Thyroid gland (tissue), 4 donors: ENCODE results near the gene VPS39. TPM values are rescaled to one million over a fixed set of nuclear protein-coding genes. Genes with fewer than 3 reads are reported as not detected.

Source experiments
- DNase-seq, 2 donors: peaks; one replicate each; pipeline ENCODE4 v3.0.0-alpha.2; 2019
- H3K27ac ChIP-seq, 3 donors: fragments of 200-600 bp; sonication (generic); 1 replicate in 2 of 3; 2 replicates in 1 of 3; pipeline ENCODE4 v1.5.1; 2016 to 2019; ENCODE audit warnings: mild to moderate bottlenecking in 1 of 3, moderate library complexity in 1 of 3
- H3K27me3 ChIP-seq: fragments of 200-600 bp; sonication (generic); one replicate; pipeline ENCODE4 v1.5.1; 2019
- H3K36me3 ChIP-seq, 2 donors: fragments of 200-600 bp; sonication (generic); one replicate each; pipeline ENCODE4 v1.5.1; 2016 to 2019
- H3K4me1 ChIP-seq, 2 donors: fragments of 200-600 bp; sonication (generic); one replicate each; pipeline ENCODE4 v1.5.1; 2017 to 2019
- H3K4me3 ChIP-seq, 3 donors: fragments of 200-600 bp; sonication (generic); replicated peaks in 1 of 3; 1 replicate in 2 of 3; 2 replicates in 1 of 3; pipeline ENCODE4 v1.5.1; 2016; ENCODE audit warnings: mild to moderate bottlenecking in 1 of 3
- H3K9me3 ChIP-seq: fragments of 200-600 bp; sonication (generic); one replicate; pipeline ENCODE4 v1.5.1; 2017
- POLR2A ChIP-seq, 2 donors: fragments of 450-650 bp; IDR thresholded peaks; one replicate each; pipeline ENCODE4 v1.6.1; 2017; ENCODE audit warnings: antibody characterized with exemption in 2 of 2, mild to moderate bottlenecking in 2 of 2, moderate library complexity in 1 of 2
- WGBS, 2 donors: methylation state at CpG; one replicate each; pipeline ENCODE4 v1.1.5; 2017; 5-methylcytosine and 5-hydroxymethylcytosine counted together
- intact Hi-C: fragments of 100-400 bp; cut with DNase I; formaldehyde crosslinking; loops from one replicate; pipeline ENCODE4 v1.15.1; 2023
- total RNA-seq, 4 donors: library from RNA; depleted of rRNA; stranded (reverse); fragments of >200 nt; gene quantifications; one replicate each; pipeline ENCODE4 v1.2.3, GENCODE V29; 2016
- TF ChIP-seq, protein P1 (sequence below), 6 experiments: fragments of 200-600 bp in 3 of 6; fragments of 450-650 bp in 3 of 6; sonication (generic) in 3 of 6; IDR thresholded peaks; one replicate each; pipeline ENCODE4 v1.5.1; 2016 to 2019; ENCODE audit warnings: antibody characterized with exemption in 6 of 6, mild to moderate bottlenecking in 2 of 6, inconsistent platforms in 1 of 6, moderate library complexity in 1 of 6

VPS39 gene
- total RNA-seq, 4 donors from 2014 or later: 75.0 to 156 (median 107) TPM

DNA sequence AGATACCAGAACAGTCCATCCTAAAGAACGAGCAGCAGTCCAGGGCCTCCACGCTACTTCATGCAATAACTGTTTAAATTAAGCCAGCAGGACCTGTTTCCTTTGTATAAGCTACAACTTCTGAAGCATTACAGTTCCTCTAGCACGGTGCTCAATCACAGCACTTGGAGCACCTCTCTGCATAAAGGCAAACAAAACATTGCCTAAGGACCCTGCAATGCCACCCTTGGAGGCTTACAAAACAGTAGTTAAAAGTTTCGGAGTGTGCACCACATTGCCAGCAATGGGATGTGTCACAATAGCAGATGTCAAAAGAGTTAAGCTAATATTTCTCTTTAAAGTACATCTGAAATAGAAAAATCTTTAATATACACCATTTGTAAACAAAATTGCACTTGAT, 2.6 kb upstream of the VPS39 start:
- Histone ChIP-seq H3K4me1 (peaks cover 7 to 24% of the 10 kb centered on the region in 2 donors), H3K4me3 (no peak overlapping the region), H3K27ac (no peak overlapping the region), H3K27me3 (no peaks in the 10 kb centered on the region), H3K36me3 (peaks cover 0 to 3% of the 10 kb centered on the region in 2 donors), H3K9me3 (no peaks in the 10 kb centered on the region)
- intact Hi-C loops: no loop called here
- DNase-seq: peak; percentile 53 to 60
- WGBS, 2 donors: 30 to 40% methylated on average over 4 of the region's 4 CpGs
- TF ChIP-seq, protein P1, sequence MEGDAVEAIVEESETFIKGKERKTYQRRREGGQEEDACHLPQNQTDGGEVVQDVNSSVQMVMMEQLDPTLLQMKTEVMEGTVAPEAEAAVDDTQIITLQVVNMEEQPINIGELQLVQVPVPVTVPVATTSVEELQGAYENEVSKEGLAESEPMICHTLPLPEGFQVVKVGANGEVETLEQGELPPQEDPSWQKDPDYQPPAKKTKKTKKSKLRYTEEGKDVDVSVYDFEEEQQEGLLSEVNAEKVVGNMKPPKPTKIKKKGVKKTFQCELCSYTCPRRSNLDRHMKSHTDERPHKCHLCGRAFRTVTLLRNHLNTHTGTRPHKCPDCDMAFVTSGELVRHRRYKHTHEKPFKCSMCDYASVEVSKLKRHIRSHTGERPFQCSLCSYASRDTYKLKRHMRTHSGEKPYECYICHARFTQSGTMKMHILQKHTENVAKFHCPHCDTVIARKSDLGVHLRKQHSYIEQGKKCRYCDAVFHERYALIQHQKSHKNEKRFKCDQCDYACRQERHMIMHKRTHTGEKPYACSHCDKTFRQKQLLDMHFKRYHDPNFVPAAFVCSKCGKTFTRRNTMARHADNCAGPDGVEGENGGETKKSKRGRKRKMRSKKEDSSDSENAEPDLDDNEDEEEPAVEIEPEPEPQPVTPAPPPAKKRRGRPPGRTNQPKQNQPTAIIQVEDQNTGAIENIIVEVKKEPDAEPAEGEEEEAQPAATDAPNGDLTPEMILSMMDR (IDR thresholded peaks at IDR 0.05): no peak

DNA sequence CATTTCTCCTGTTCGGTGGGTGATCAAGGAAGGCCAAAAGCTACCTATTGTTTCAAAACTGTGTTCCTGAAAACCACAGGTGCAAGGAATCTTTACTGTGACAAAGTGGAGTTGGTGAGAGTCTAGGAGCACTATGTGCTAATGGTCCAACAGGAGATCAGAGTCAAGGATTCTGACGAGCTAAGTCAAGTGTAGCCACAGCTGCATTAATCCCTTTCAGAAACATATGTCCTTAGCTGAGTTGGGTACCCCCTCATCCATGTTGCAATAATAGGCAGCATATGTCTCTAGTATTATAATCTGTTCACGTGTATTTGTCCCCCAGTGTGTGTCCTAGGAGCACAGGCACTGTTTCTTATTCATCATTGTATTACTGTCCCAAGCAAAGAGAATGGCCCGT, 1.7 kb downstream of the VPS39 start:
- Histone ChIP-seq H3K27me3 (no peaks in the 10 kb centered on the region), H3K4me3 (no peak overlapping the region), H3K36me3 (peaks cover 0 to 3% of the 10 kb centered on the region in 2 donors), H3K4me1 (peaks cover 7 to 24% of the 10 kb centered on the region in 2 donors), H3K9me3 (no peaks in the 10 kb centered on the region), H3K27ac (no peak overlapping the region)
- TF ChIP-seq, protein P1 (IDR thresholded peaks at IDR 0.05): no peak
- no peak for TF ChIP-seq POLR2A (IDR thresholded peaks at IDR 0.05)
- no peak for DNase-seq
- WGBS, 2 donors: 86 to 89% methylated on average over 4 of the region's 4 CpGs
- intact Hi-C loops: no loop called here

DNA sequence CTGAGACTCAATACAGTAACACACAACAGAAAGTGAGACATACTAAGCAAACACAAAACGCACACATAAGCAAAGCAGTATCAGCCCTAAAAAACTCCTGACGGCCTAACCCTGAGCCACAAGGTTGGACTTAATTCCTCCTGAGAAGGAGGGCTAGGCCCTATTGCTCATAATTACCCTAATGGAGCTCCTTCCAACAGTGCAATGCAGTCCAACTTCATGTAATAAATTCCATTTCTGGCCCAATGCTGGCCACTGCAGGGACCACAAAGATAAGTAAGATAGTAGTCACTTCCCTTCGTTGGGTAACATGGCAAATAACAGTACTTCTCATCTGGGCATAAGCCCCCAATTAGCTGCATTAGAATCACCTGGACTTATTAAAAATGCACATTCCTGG, 4.2 kb downstream of the VPS39 start:
- TF ChIP-seq POLR2A (IDR thresholded peaks at IDR 0.05): no peak
- TF ChIP-seq, protein P1 (IDR thresholded peaks at IDR 0.05): no peak
- Histone ChIP-seq H3K9me3 (no peaks in the 10 kb centered on the region), H3K36me3 (peaks cover 5 to 8% of the 10 kb centered on the region in 2 donors), H3K27ac (no peak overlapping the region), H3K4me3 (no peak overlapping the region), H3K27me3 (no peaks in the 10 kb centered on the region), H3K4me1 (peaks cover 7 to 16% of the 10 kb centered on the region in 2 donors)
- WGBS, 2 donors: 92 to 97% methylated on average over 3 of the region's 3 CpGs
- DNase-seq: no peak
- intact Hi-C loops: no loop called here

DNA sequence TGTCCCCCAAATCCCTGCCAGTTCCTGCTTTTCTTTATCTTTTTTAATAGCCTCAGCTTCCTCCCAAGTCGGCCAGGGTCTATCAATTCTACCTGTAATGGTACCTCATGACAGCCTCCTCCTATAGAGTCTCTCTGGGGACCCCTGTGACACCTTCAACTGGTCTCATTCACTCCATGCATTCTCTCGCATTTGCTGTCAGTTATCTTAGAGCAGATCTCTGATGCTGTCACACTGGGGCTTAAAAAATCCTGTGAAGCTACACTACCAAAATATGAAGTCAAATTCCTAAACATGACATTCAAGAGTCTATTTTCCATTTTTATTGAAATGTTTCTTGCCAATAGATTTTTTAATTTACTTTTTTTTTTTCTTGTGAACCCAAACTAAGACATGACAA, 5.5 kb downstream of the VPS39 start:
- TF ChIP-seq, protein P1 (IDR thresholded peaks at IDR 0.05): no peak
- no peak for TF ChIP-seq POLR2A (IDR thresholded peaks at IDR 0.05)

DNA sequence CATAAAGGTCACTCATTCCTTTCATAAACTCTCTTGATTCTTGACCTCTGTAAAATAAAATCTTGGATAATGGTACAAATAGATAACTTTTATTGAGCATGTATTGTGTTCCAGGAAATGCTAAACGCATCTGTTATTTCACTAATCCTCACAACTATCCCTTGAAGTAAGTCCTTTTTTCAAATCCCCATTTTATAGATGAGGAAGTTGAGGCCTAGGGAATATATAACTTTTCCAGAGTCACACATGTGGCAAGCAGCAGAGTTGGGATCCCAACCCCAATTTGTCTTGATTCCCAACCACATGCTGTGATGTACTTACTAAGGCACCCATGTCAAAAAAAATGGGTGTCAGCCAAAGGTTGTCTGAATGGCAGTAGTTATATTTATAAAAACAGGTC, 6.3 kb downstream of the VPS39 start:
- Histone ChIP-seq H3K27me3 (no peaks in the 10 kb centered on the region), H3K9me3 (no peaks in the 10 kb centered on the region), H3K4me1 (peaks cover 1 to 10% of the 10 kb centered on the region in 2 donors), H3K4me3 (no peak overlapping the region), H3K36me3 (peaks cover 5 to 10% of the 10 kb centered on the region in 2 donors), H3K27ac (no peak overlapping the region)
- TF ChIP-seq, protein P1 (IDR thresholded peaks at IDR 0.05): no peak
- TF ChIP-seq POLR2A (IDR thresholded peaks at IDR 0.05): no peak
- 93 to 95% methylated on average over 1 of the region's 1 CpG for WGBS, 2 donors
- no peak for DNase-seq
- intact Hi-C loops: no loop called here

More for the DNA sequence above, 5.5 kb downstream of the VPS39 start:
- 77 to 84% methylated on average over 2 of the region's 2 CpGs for WGBS, 2 donors
- H3K4me1 ChIP-seq: peaks cover 7 to 16% of the 10 kb centered on the region in 2 donors
- H3K4me3 ChIP-seq: no peak overlapping the region
- peaks cover 5 to 10% of the 10 kb centered on the region in 2 donors for H3K36me3 ChIP-seq
- no peak overlapping the region for H3K27ac ChIP-seq
- H3K27me3 ChIP-seq: no peaks in the 10 kb centered on the region
- DNase-seq: no peak
- no peaks in the 10 kb centered on the region for H3K9me3 ChIP-seq
- intact Hi-C loops: no loop called here
